IMR-90 (cell line): Measurements from ENCODE around the gene SLC4A7.

Experiments
- CEBPB ChIP-seq: IDR thresholded peaks from 2 replicates; pipeline ENCODE4 v1.6.1; 2012; ENCODE audit warnings: low read depth, low read length, improper control_type of control experiment
- CHD1 ChIP-seq: IDR thresholded peaks from 2 replicates; pipeline ENCODE4 v1.6.1; 2012; ENCODE audit warnings: low read depth, low read length, improper control_type of control experiment
- MAFK ChIP-seq: IDR thresholded peaks from 2 replicates; pipeline ENCODE4 v1.6.1; 2012; ENCODE audit warnings: low read depth, low read length, improper control_type of control experiment
- MAZ ChIP-seq: IDR thresholded peaks from 2 replicates; pipeline ENCODE4 v1.6.1; 2012; ENCODE audit warnings: low read depth, mild to moderate bottlenecking, low read length, improper control_type of control experiment, moderate library complexity, borderline replicate concordance
- MXI1 ChIP-seq: IDR thresholded peaks from 2 replicates; pipeline ENCODE4 v1.6.1; 2012; ENCODE audit warnings: low read depth, mild to moderate bottlenecking, low read length, moderate library complexity, borderline replicate concordance
- NFE2L2 ChIP-seq: fragments of 150-350 bp; IDR thresholded peaks from 2 replicates; pipeline ENCODE4 v1.6.1; 2016; ENCODE audit warnings: low read depth, mild to moderate bottlenecking, low read length
- POLR2A ChIP-seq: IDR thresholded peaks from 2 replicates; pipeline ENCODE4 v1.6.1; 2012; ENCODE audit warnings: mild to moderate bottlenecking, low read depth, low read length
- RAD21 ChIP-seq: IDR thresholded peaks from 2 replicates; pipeline ENCODE4 v1.6.1; 2012; ENCODE audit warnings: low read length, improper control_type of control experiment
- RCOR1 ChIP-seq: IDR thresholded peaks from 2 replicates; pipeline ENCODE4 v1.6.1; 2012; ENCODE audit warnings: mild to moderate bottlenecking, low read length, improper control_type of control experiment; ENCODE audit not compliant: insufficient replicate concordance
- RFX5 ChIP-seq: IDR thresholded peaks from 2 replicates; pipeline ENCODE4 v1.8.0; 2012; ENCODE audit warnings: low read depth, mild to moderate bottlenecking, low read length, moderate library complexity
- TF ChIP-seq, protein P1 (sequence below): conservative IDR thresholded peaks from 2 replicates; pipeline ENCODE4 v1.5.1; 2012; ENCODE audit warnings: mild to moderate bottlenecking, low read depth, low read length, improper control_type of control experiment
- TF ChIP-seq, protein P2 (sequence below): fragments of 150-350 bp; IDR thresholded peaks from 2 replicates; pipeline ENCODE4 v1.6.1; 2016; ENCODE audit warnings: low read depth, mild to moderate bottlenecking, low read length, moderate library complexity, borderline replicate concordance
- TF ChIP-seq, protein P3 (sequence below): fragments of 150-350 bp; IDR thresholded peaks from 2 replicates; pipeline ENCODE4 v1.6.1; 2017; ENCODE audit warnings: mild to moderate bottlenecking, antibody characterized with exemption, low read length, low read depth

DNA sequence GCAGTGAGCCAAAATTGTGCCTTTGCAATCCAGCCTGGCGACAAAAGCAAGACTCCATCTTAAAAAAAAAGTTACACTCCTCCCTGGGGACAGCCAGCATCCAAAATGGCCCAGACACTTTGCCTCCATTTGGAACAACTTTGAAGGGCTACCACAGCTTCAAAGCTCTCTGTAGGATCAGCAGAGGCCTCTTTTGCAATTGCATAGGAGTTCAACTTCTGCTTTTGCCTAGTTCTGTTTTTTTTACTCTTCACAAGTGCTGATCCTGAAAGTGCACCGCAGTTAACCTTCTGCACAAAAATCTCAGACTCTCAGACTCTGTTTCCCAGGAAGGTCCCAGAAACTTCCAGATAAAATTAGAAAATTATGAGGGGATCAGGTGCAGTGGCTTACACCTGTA is 25.2 kb upstream of the SLC4A7 start:
- no peak for TF ChIP-seq POLR2A
- TF ChIP-seq CEBPB = no peak
- TF ChIP-seq, protein P1, sequence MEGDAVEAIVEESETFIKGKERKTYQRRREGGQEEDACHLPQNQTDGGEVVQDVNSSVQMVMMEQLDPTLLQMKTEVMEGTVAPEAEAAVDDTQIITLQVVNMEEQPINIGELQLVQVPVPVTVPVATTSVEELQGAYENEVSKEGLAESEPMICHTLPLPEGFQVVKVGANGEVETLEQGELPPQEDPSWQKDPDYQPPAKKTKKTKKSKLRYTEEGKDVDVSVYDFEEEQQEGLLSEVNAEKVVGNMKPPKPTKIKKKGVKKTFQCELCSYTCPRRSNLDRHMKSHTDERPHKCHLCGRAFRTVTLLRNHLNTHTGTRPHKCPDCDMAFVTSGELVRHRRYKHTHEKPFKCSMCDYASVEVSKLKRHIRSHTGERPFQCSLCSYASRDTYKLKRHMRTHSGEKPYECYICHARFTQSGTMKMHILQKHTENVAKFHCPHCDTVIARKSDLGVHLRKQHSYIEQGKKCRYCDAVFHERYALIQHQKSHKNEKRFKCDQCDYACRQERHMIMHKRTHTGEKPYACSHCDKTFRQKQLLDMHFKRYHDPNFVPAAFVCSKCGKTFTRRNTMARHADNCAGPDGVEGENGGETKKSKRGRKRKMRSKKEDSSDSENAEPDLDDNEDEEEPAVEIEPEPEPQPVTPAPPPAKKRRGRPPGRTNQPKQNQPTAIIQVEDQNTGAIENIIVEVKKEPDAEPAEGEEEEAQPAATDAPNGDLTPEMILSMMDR = no peak
- TF ChIP-seq, protein P2, sequence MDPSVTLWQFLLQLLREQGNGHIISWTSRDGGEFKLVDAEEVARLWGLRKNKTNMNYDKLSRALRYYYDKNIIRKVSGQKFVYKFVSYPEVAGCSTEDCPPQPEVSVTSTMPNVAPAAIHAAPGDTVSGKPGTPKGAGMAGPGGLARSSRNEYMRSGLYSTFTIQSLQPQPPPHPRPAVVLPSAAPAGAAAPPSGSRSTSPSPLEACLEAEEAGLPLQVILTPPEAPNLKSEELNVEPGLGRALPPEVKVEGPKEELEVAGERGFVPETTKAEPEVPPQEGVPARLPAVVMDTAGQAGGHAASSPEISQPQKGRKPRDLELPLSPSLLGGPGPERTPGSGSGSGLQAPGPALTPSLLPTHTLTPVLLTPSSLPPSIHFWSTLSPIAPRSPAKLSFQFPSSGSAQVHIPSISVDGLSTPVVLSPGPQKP = no peak
- TF ChIP-seq, protein P3, sequence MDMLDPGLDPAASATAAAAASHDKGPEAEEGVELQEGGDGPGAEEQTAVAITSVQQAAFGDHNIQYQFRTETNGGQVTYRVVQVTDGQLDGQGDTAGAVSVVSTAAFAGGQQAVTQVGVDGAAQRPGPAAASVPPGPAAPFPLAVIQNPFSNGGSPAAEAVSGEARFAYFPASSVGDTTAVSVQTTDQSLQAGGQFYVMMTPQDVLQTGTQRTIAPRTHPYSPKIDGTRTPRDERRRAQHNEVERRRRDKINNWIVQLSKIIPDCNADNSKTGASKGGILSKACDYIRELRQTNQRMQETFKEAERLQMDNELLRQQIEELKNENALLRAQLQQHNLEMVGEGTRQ = no peak
- no peak for TF ChIP-seq CHD1
- no peak for TF ChIP-seq RFX5
- TF ChIP-seq MAFK = no peak
- TF ChIP-seq NFE2L2 = no peak
- no peak for TF ChIP-seq RAD21
- TF ChIP-seq MXI1 = no peak
- TF ChIP-seq RCOR1 = no peak
- no peak for TF ChIP-seq MAZ
